Measurements from ENCODE around the gene ZFHX3. TPM values are rescaled to one million over a fixed set of nuclear protein-coding genes. Genes with fewer than 3 reads are reported as not detected.

ZFHX3 gene
- total RNA-seq, 6 experiments from 2014 or later = 7.1 to 9.4 (median 7.7) TPM

GRCh38 chr16:72971370-72971769 lies 76.6 kb downstream of the ZFHX3 start:
- no peaks in the 10 kb centered on the region for H3K27me3 ChIP-seq
- H3K4me3 ChIP-seq = no peak overlapping the region
- DNase-seq (no peak), ATAC-seq (no peak)
- H3K27ac ChIP-seq = no peak overlapping the region
- TF ChIP-seq, protein P1, sequence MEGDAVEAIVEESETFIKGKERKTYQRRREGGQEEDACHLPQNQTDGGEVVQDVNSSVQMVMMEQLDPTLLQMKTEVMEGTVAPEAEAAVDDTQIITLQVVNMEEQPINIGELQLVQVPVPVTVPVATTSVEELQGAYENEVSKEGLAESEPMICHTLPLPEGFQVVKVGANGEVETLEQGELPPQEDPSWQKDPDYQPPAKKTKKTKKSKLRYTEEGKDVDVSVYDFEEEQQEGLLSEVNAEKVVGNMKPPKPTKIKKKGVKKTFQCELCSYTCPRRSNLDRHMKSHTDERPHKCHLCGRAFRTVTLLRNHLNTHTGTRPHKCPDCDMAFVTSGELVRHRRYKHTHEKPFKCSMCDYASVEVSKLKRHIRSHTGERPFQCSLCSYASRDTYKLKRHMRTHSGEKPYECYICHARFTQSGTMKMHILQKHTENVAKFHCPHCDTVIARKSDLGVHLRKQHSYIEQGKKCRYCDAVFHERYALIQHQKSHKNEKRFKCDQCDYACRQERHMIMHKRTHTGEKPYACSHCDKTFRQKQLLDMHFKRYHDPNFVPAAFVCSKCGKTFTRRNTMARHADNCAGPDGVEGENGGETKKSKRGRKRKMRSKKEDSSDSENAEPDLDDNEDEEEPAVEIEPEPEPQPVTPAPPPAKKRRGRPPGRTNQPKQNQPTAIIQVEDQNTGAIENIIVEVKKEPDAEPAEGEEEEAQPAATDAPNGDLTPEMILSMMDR (IDR thresholded peaks at IDR 0.05) = no peak
- no peak for TF ChIP-seq POLR2A (IDR thresholded peaks at IDR 0.05)
- no peaks in the 10 kb centered on the region for H3K36me3 ChIP-seq
- 68% methylated on average over 4 of the region's 5 CpGs for WGBS (ENCODE audit: insufficient coverage, low coverage, low lambda C conversion rate, missing lambda C conversion rate)
- intact Hi-C loops (cut with DNase I) = no loop called here
- peaks cover 0 to 28% (median 12%) of the 10 kb centered on the region in 4 donors for H3K4me1 ChIP-seq
- no peaks in the 10 kb centered on the region for H3K9me3 ChIP-seq

- H3K36me3 ChIP-seq = no peaks in the 10 kb centered on the region
- H3K4me3 ChIP-seq = no peak overlapping the region
- DNase-seq (no peak), ATAC-seq (no peak)
- no peak for TF ChIP-seq POLR2A (IDR thresholded peaks at IDR 0.05)
- TF ChIP-seq, protein P1 (IDR thresholded peaks at IDR 0.05) = no peak
- intact Hi-C loops (cut with DNase I) = no loop called here
- no peaks in the 10 kb centered on the region for H3K27me3 ChIP-seq
- H3K4me1 ChIP-seq = peaks cover 0 to 21% (median 8%) of the 10 kb centered on the region in 4 donors
- WGBS (ENCODE audit: insufficient coverage, low coverage, low lambda C conversion rate, missing lambda C conversion rate) = 89% methylated on average over 5 of the region's 5 CpGs
- no peaks in the 10 kb centered on the region for H3K9me3 ChIP-seq
- H3K27ac ChIP-seq = no peak overlapping the region
Measured at GRCh38 chr16:72970656-72971055, 77.3 kb downstream of the ZFHX3 start.

DNA sequence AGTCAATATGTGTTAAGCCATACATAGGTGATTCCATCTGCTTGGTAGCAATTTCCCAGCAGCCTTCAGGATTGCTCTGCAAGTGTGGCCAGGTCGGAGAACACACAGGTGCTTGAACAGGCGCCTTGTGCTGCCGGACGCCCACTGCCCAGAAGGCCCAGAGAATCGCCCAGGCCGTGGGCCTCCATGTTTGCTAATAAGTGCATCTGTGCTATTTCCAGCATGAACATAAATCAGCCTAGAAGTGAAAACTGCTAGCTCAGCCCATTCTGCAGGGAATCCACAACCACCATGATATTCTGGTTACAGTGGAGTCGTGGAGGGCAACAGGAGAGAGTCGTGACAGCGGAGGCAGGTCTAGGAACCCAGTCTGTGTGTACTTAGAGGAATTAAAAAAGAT lies 78.1 kb downstream of the ZFHX3 start:
- 87% methylated on average over 5 of the region's 9 CpGs for WGBS (ENCODE audit: insufficient coverage, low coverage, low lambda C conversion rate, missing lambda C conversion rate)
- ATAC-seq (no peak), DNase-seq (no peak)
- no peak for TF ChIP-seq POLR2A (IDR thresholded peaks at IDR 0.05)
- TF ChIP-seq, protein P1 (IDR thresholded peaks at IDR 0.05) = no peak
- Histone ChIP-seq H3K4me3 (no peak overlapping the region), H3K36me3 (no peaks in the 10 kb centered on the region), H3K27ac (no peak overlapping the region), H3K9me3 (no peaks in the 10 kb centered on the region), H3K27me3 (no peaks in the 10 kb centered on the region), H3K4me1 (peaks cover 0 to 12% (median 4%) of the 10 kb centered on the region in 4 donors)
- intact Hi-C loops (cut with DNase I) = no loop called here

GRCh38 chr16:72969146-72969545 lies 78.8 kb downstream of the ZFHX3 start:
- no peak for DNase-seq
- no peak for ATAC-seq
- H3K4me3 ChIP-seq = no peak overlapping the region
- 81% methylated on average over 7 of the region's 7 CpGs for WGBS (ENCODE audit: insufficient coverage, low coverage, low lambda C conversion rate, missing lambda C conversion rate)
- H3K4me1 ChIP-seq = peaks cover 0 to 9% (median 2%) of the 10 kb centered on the region in 4 donors
- no peaks in the 10 kb centered on the region for H3K9me3 ChIP-seq
- no peaks in the 10 kb centered on the region for H3K27me3 ChIP-seq
- TF ChIP-seq, protein P1 (IDR thresholded peaks at IDR 0.05) = no peak
- TF ChIP-seq POLR2A (IDR thresholded peaks at IDR 0.05) = no peak
- no peaks in the 10 kb centered on the region for H3K36me3 ChIP-seq
- intact Hi-C loops (cut with DNase I) = no loop called here
- H3K27ac ChIP-seq = peak overlapping the region in 1 of 3 donors; percentile 44

- ATAC-seq (peak; percentile 92 to 96 (median 92)), DNase-seq (peak in 1 of 3 donors; percentile 78)
- Histone ChIP-seq H3K9me3 (no peaks in the 10 kb centered on the region), H3K27me3 (no peaks in the 10 kb centered on the region), H3K36me3 (no peaks in the 10 kb centered on the region), H3K4me3 (no peak overlapping the region), H3K4me1 (peaks cover 0 to 9% (median 0%) of the 10 kb centered on the region in 4 donors), H3K27ac (peak overlapping the region in 2 of 3 donors; percentile 19 to 45)
- WGBS (ENCODE audit: insufficient coverage, low coverage, low lambda C conversion rate, missing lambda C conversion rate) = 18% methylated on average over 5 of the region's 5 CpGs
- intact Hi-C loops (cut with DNase I) = no loop called here
- peak; percentile 16 for TF ChIP-seq POLR2A (IDR thresholded peaks at IDR 0.05)
- TF ChIP-seq, protein P1 (IDR thresholded peaks at IDR 0.05) = no peak
Measured at GRCh38 chr16:72967941-72968340, 80.0 kb downstream of the ZFHX3 start.

Measured in right lobe of liver (tissue), 6 donors.